ENCODE data around the gene NOS1.

DNA sequence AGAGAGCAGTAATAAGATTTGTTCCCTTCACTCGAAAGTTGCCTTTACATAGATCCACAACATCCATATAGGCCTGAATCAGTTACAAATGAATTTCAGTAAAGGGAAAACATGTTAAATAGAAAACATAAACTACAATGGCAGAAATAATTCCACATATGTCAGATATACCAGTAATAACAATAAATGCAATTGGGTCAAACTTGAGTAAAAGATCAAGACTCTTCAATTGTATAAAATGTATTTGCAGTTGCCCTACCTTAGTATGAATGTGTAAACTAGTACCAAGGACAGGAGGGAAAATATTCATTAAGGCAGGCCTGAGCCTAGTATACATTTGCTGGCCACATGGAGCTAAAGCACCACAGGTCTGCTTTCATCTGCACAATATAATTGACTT is 17.6 kb downstream of the NOS1 start:
- TF ChIP-seq POLR2A (IDR thresholded peaks at IDR 0.05; ENCODE audit: low read length) (no peak), GATA1 (IDR thresholded peaks at IDR 0.05; ENCODE audit: low read depth, low read length) (no peak)

Measured in erythroblast (primary cell).